Urothelium cell line (cell line): ENCODE results near the gene PYGO2.
"Not testable (repeated sequence)": the region's sequence is repeated elsewhere in the genome, so short reads cannot be mapped to it uniquely, and the experiment has no call there.

Source experiments
- DNase-seq: peaks from one replicate; pipeline ENCODE4 v3.0.0; 2011; ENCODE audit warnings: low spot score, mixed read lengths
- FAIRE-seq: peaks from 2 replicates; lab custom pipeline; 2011; peaks lifted over from hg19 to GRCh38; lab: Jason Lieb, UNC

PYGO2 gene

GRCh38 chr1:155000726-155001424 is 39.3 kb upstream of the PYGO2 start:
- DNase-seq, result peak; percentile 86
- no peak for FAIRE-seq

GRCh38 chr1:155000411-155000725 is 38.8 kb upstream of the PYGO2 start:
- DNase-seq (peak; percentile 56), FAIRE-seq (no peak)

GRCh38 chr1:154999571-155000410 is 38.2 kb upstream of the PYGO2 start:
- no peak for DNase-seq
- FAIRE-seq, result no peak

GRCh38 chr1:154998818-154999570 is 37.4 kb upstream of the PYGO2 start:
- peak; percentile 67 for DNase-seq
- no peak for FAIRE-seq

GRCh38 chr1:154998201-154998780 is 36.7 kb upstream of the PYGO2 start:
- FAIRE-seq, result no peak
- no peak for DNase-seq

- no peak for FAIRE-seq
- no peak for DNase-seq
Measured at GRCh38 chr1:154996966-154997701, 35.6 kb upstream of the PYGO2 start.

GRCh38 chr1:154995301-154995983 is 33.9 kb upstream of the PYGO2 start:
- peak; percentile 54 for DNase-seq
- FAIRE-seq, result not testable (repeated sequence)

GRCh38 chr1:154994591-154994990 is 33.0 kb upstream of the PYGO2 start:
- no peak for DNase-seq
- no peak for FAIRE-seq

- FAIRE-seq, result no peak
- DNase-seq, result no peak
Measured at GRCh38 chr1:154994269-154994587, 32.6 kb upstream of the PYGO2 start.

GRCh38 chr1:154993572-154994268 is 32.1 kb upstream of the PYGO2 start, which contains the start of gene LENEP:
Gene LENEP (plus strand): TSS chr1:154993586. CDS start chr1:154993608, 22 bp downstream.
- FAIRE-seq, result no peak
- no peak for DNase-seq

- no peak for FAIRE-seq
- no peak for DNase-seq
Measured at GRCh38 chr1:154992721-154993571, 31.4 kb upstream of the PYGO2 start.

GRCh38 chr1:154990276-154990675 is 28.7 kb upstream of the PYGO2 start:
- no peak for DNase-seq
- FAIRE-seq, result no peak

- DNase-seq (no peak), FAIRE-seq (no peak)
Measured at GRCh38 chr1:154989195-154989860, 27.7 kb upstream of the PYGO2 start.

GRCh38 chr1:154988058-154988954 is 26.7 kb upstream of the PYGO2 start:
- DNase-seq, result no peak
- FAIRE-seq, result no peak

GRCh38 chr1:154987326-154987725 is 25.7 kb upstream of the PYGO2 start:
- DNase-seq (no peak), FAIRE-seq (no peak)

GRCh38 chr1:154986736-154987135 is 25.2 kb upstream of the PYGO2 start:
- FAIRE-seq, DNase-seq: not testable (repeated sequence)
